ENCODE data around the gene ENTPD7. TPM values are rescaled to one million over a fixed set of nuclear protein-coding genes. Genes with fewer than 3 reads are reported as not detected.

ENTPD7 gene
- total and polyA plus RNA-seq, 2 of the 8 experiments (the other 6 are each of a cell fraction or from before 2014, with no cell fraction given): 5.0 to 15.6 TPM

GRCh38 chr10:99633832-99634231 is 25.5 kb upstream of the ENTPD7 start:
- H3K9me3 ChIP-seq (ENCODE audit: insufficient read depth in 2 of 2, low read depth in 1 of 2, low read length in 1 of 2): no peaks in the 10 kb centered on the region
- H3K79me2 ChIP-seq (ENCODE audit: control insufficient read depth in 1 of 2, insufficient read depth in 2 of 2, low read length in 2 of 2): no peaks in the 10 kb centered on the region
- H3K27ac ChIP-seq (ENCODE audit: low read depth, low read length): no peak overlapping the region
- no peak overlapping the region for H2BK15ac ChIP-seq (ENCODE audit: low read length)
- POLR2A ChIA-PET (ENCODE audit: partially characterized antibody): no interaction called here
- H3K79me1 ChIP-seq (ENCODE audit: low read depth, low read length): no peaks in the 10 kb centered on the region
- H3K27me3 ChIP-seq (replicated peaks in 1 of 4; ENCODE audit: control insufficient read depth in 3 of 4, extremely low read depth in 1 of 4, insufficient read depth in 3 of 4, low read length in 3 of 4): no peaks in the 10 kb centered on the region
- no peaks in the 10 kb centered on the region for H3K23me2 ChIP-seq (ENCODE audit: low read depth, low read length)
- H3K4ac ChIP-seq (replicated peaks; ENCODE audit: insufficient read length, low read depth, low read length): no peak overlapping the region
- no peak overlapping the region for H3K56ac ChIP-seq (replicated peaks; ENCODE audit: insufficient read length, low read depth, low read length)
- no peak overlapping the region for H4K91ac ChIP-seq (replicated peaks; ENCODE audit: insufficient read length, low read length)
- H3K4me3 ChIP-seq (ENCODE audit: extremely low read depth in 1 of 4, insufficient read depth in 2 of 4, low read depth in 3 of 4, low read length in 4 of 4): no peak overlapping the region
- FAIRE-seq (no peak), DNase-seq (ENCODE audit: low read depth in 1 of 2, low spot score in 2 of 2) (no peak)
- no peak overlapping the region for H2BK12ac ChIP-seq (ENCODE audit: low read depth, low read length)
- H2BK20ac ChIP-seq (ENCODE audit: low read length): no peak overlapping the region
- H3K4me1 ChIP-seq (replicated peaks in 1 of 4; ENCODE audit: control insufficient read depth in 3 of 4, insufficient read depth in 4 of 4, low read length in 3 of 4): peaks cover 0 to 1% (median 0%) of the 10 kb centered on the region in 4 experiments; a peak in 1 of 7 replicates
- H4K5ac ChIP-seq (ENCODE audit: insufficient read length, low read depth, low read length): no peak overlapping the region
- CTCF ChIA-PET (ENCODE audit: partially characterized antibody): interaction anchor here (0.8 kb wide), 1 partner anchor 40 kb away, joined by 4 read pairs; no protein-coding TSS in a partner anchor
- no peaks in the 10 kb centered on the region for H4K20me1 ChIP-seq (replicated peaks in 1 of 2; ENCODE audit: control insufficient read depth in 1 of 2, insufficient read depth in 2 of 2, low read length in 2 of 2)
- H2AK5ac ChIP-seq (ENCODE audit: low read depth, low read length): no peak overlapping the region
- no peak overlapping the region for H2BK120ac ChIP-seq (replicated peaks; ENCODE audit: low read depth, low read length)
- no peak overlapping the region for H4K8ac ChIP-seq (ENCODE audit: extremely low read depth, insufficient read depth, low read length)
- no peak overlapping the region for H3K23ac ChIP-seq (ENCODE audit: insufficient read length)
- H2BK5ac ChIP-seq (ENCODE audit: low read depth, low read length): no peak overlapping the region
- H3K14ac ChIP-seq (ENCODE audit: insufficient read length): no peak overlapping the region
- no peaks in the 10 kb centered on the region for H3K36me3 ChIP-seq (ENCODE audit: control insufficient read depth in 2 of 4, insufficient read depth in 4 of 4, low read length in 3 of 4)
- no peak overlapping the region for H2AFZ ChIP-seq (ENCODE audit: low read length)
- no peak overlapping the region for H3K18ac ChIP-seq (ENCODE audit: extremely low read depth, low read length)
- no peak overlapping the region for H3K9ac ChIP-seq (replicated peaks in 1 of 4; ENCODE audit: extremely low read depth in 1 of 4, low read depth in 3 of 4, low read length in 3 of 4)
- no peak overlapping the region for H3K4me2 ChIP-seq (ENCODE audit: insufficient read depth in 1 of 2, low read depth in 2 of 2, low read length in 2 of 2)
- TF ChIP-seq SP1 (IDR thresholded peaks at IDR 0.05; ENCODE audit: low read depth, low read length) (no peak), GTF2F1 (IDR thresholded peaks at IDR 0.05; ENCODE audit: borderline replicate concordance, low read depth, low read length) (no peak), POLR2A (IDR thresholded peaks at IDR 0.05; ENCODE audit: control extremely low read depth in 1 of 2, low read depth in 2 of 2, low read length in 2 of 2) (no peak), PHF8 (conservative IDR thresholded peaks at IDR 0.05; ENCODE audit: low read depth, low read length) (no peak), BACH1 (IDR thresholded peaks at IDR 0.05; ENCODE audit: low read length) (no peak), SIRT6 (IDR thresholded peaks at IDR 0.05; ENCODE audit: low read length) (no peak), RXRA (IDR thresholded peaks at IDR 0.05; ENCODE audit: insufficient read depth, low read depth, low read length) (no peak), CBX8 (IDR thresholded peaks at IDR 0.05; ENCODE audit: borderline replicate concordance, low read depth, low read length) (no peak), RBBP5 (IDR thresholded peaks at IDR 0.05; ENCODE audit: borderline replicate concordance, low read depth, low read length) (no peak), BRCA1 (IDR thresholded peaks at IDR 0.05; ENCODE audit: low read depth, low read length) (no peak), CBX5 (IDR thresholded peaks at IDR 0.05; ENCODE audit: low read depth, low read length) (no peak)
